Lower leg skin (tissue), 3 donors: ENCODE data around the gene RGPD3.
"Not testable (repeated sequence)": the region's sequence is repeated elsewhere in the genome, so short reads cannot be mapped to it uniquely, and the experiment has no call there.

Experiments used
- CTCF ChIP-seq, 3 donors: fragments of 450-650 bp; IDR thresholded peaks; one replicate each; pipeline ENCODE4 v1.5.1; 2016; ENCODE audit warnings: antibody characterized with exemption in 3 of 3, mild to moderate bottlenecking in 3 of 3, moderate library complexity in 2 of 3
- POLR2A ChIP-seq, 2 donors: fragments of 450-650 bp; IDR thresholded peaks; one replicate each; pipeline ENCODE4 v1.6.1; 2016 to 2017; ENCODE audit warnings: antibody characterized with exemption in 2 of 2, mild to moderate bottlenecking in 1 of 2, moderate library complexity in 1 of 2

- not testable (repeated sequence) for TF ChIP-seq CTCF, POLR2A (IDR thresholded peaks at IDR 0.05)
Measured at GRCh38 chr2:106477647-106478046, 9.4 kb upstream of the RGPD3 start.
